Measurements from ENCODE around the gene SYT2. TPM values are rescaled to one million over a fixed set of nuclear protein-coding genes. Genes with fewer than 3 reads are reported as not detected.

Gene SYT2
- total RNA-seq, 1 donor from 2014 or later = 0.07 TPM

- no peak for DNase-seq (ENCODE audit: low spot score)
- Mint-ChIP-seq H3K27me3 (ENCODE audit: low read depth) (peaks cover 67% of the 10 kb centered on the region), H3K27ac (ENCODE audit: unreplicated experiment) (no peak overlapping the region), H3K4me3 (ENCODE audit: unreplicated experiment) (no peak overlapping the region), H3K36me3 (ENCODE audit: low read depth) (no peaks in the 10 kb centered on the region), H3K4me1 (ENCODE audit: low read depth) (peaks cover 5% of the 10 kb centered on the region), H3K9me3 (ENCODE audit: low read depth) (peaks cover 6% of the 10 kb centered on the region)
- TF ChIP-seq CTCF (IDR thresholded peaks at IDR 0.05) = no peak
These were observed 30.7 kb downstream of the SYT2 start for GRCh38 chr1:202679406-202680177.

- no peak overlapping the region for H3K27ac Mint-ChIP-seq (ENCODE audit: unreplicated experiment)
- H3K36me3 Mint-ChIP-seq (ENCODE audit: low read depth) = no peaks in the 10 kb centered on the region
- peaks cover 6% of the 10 kb centered on the region for H3K9me3 Mint-ChIP-seq (ENCODE audit: low read depth)
- H3K27me3 Mint-ChIP-seq (ENCODE audit: low read depth) = peaks cover 58% of the 10 kb centered on the region
- no peak for TF ChIP-seq CTCF (IDR thresholded peaks at IDR 0.05)
- no peak overlapping the region for H3K4me3 Mint-ChIP-seq (ENCODE audit: unreplicated experiment)
- no peak for DNase-seq (ENCODE audit: low spot score)
- H3K4me1 Mint-ChIP-seq (ENCODE audit: low read depth) = no peaks in the 10 kb centered on the region
These were observed 32.8 kb downstream of the SYT2 start for GRCh38 chr1:202677433-202677832.

GRCh38 chr1:202673531-202673930 is 36.7 kb downstream of the SYT2 start:
- Mint-ChIP-seq H3K36me3 (ENCODE audit: low read depth) (no peaks in the 10 kb centered on the region), H3K27me3 (ENCODE audit: low read depth) (peaks cover 36% of the 10 kb centered on the region), H3K4me3 (ENCODE audit: unreplicated experiment) (no peak overlapping the region), H3K9me3 (ENCODE audit: low read depth) (peaks cover 6% of the 10 kb centered on the region), H3K4me1 (ENCODE audit: low read depth) (peaks cover 5% of the 10 kb centered on the region), H3K27ac (ENCODE audit: unreplicated experiment) (no peak overlapping the region)
- no peak for DNase-seq (ENCODE audit: low spot score)
- TF ChIP-seq CTCF (IDR thresholded peaks at IDR 0.05) = no peak

GRCh38 chr1:202671399-202671798 is 38.9 kb downstream of the SYT2 start:
- no peak overlapping the region for H3K4me3 Mint-ChIP-seq (ENCODE audit: unreplicated experiment)
- H3K27ac Mint-ChIP-seq (ENCODE audit: unreplicated experiment) = no peak overlapping the region
- H3K4me1 Mint-ChIP-seq (ENCODE audit: low read depth) = peaks cover 5% of the 10 kb centered on the region
- no peak for TF ChIP-seq CTCF (IDR thresholded peaks at IDR 0.05)
- H3K27me3 Mint-ChIP-seq (ENCODE audit: low read depth) = peaks cover 21% of the 10 kb centered on the region
- no peak for DNase-seq (ENCODE audit: low spot score)
- H3K36me3 Mint-ChIP-seq (ENCODE audit: low read depth) = no peaks in the 10 kb centered on the region
- no peaks in the 10 kb centered on the region for H3K9me3 Mint-ChIP-seq (ENCODE audit: low read depth)

- Mint-ChIP-seq H3K4me3 (ENCODE audit: unreplicated experiment) (no peak overlapping the region), H3K36me3 (ENCODE audit: low read depth) (no peaks in the 10 kb centered on the region), H3K27ac (ENCODE audit: unreplicated experiment) (no peak overlapping the region), H3K9me3 (ENCODE audit: low read depth) (no peaks in the 10 kb centered on the region), H3K4me1 (ENCODE audit: low read depth) (no peaks in the 10 kb centered on the region), H3K27me3 (ENCODE audit: low read depth) (peaks cover 30% of the 10 kb centered on the region)
- no peak for DNase-seq (ENCODE audit: low spot score)
- no peak for TF ChIP-seq CTCF (IDR thresholded peaks at IDR 0.05)
These were observed 44.8 kb downstream of the SYT2 start for GRCh38 chr1:202665417-202665816.

All from chondrocyte (in vitro differentiated cells).